SW480 (cell line): ENCODE results near the gene TAF1B.
A peak's percentile ranks its signal among the peaks of the same experiment; 100 is the strongest.

Source experiments
- DNase-seq: peaks from one replicate; pipeline ENCODE4 v3.0.0-alpha.2; 2016; ENCODE audit warnings: low spot score

The TAF1B gene

GRCh38 chr2:9808334-9809063 lies 34.8 kb upstream of the TAF1B start:
- DNase-seq: no peak

GRCh38 chr2:9809064-9809356 lies 34.3 kb upstream of the TAF1B start:
- DNase-seq: no peak

GRCh38 chr2:9809448-9810088 lies 33.7 kb upstream of the TAF1B start:
- DNase-seq: peak; percentile 27

GRCh38 chr2:9811216-9811615 lies 32.1 kb upstream of the TAF1B start:
- no peak for DNase-seq

- DNase-seq: no peak
These were observed 31.4 kb upstream of the TAF1B start for GRCh38 chr2:9811679-9812511.

GRCh38 chr2:9812945-9813311 lies 30.3 kb upstream of the TAF1B start:
- no peak for DNase-seq

GRCh38 chr2:9813312-9814128 lies 29.8 kb upstream of the TAF1B start:
- peak; percentile 56 for DNase-seq

- DNase-seq: no peak
These were observed 29.0 kb upstream of the TAF1B start for GRCh38 chr2:9814129-9814868.

GRCh38 chr2:9815076-9815475 lies 28.2 kb upstream of the TAF1B start:
- no peak for DNase-seq

- DNase-seq: no peak
These were observed 27.4 kb upstream of the TAF1B start for GRCh38 chr2:9815844-9816279.

- no peak for DNase-seq
These were observed 25.2 kb upstream of the TAF1B start for GRCh38 chr2:9818097-9818496.

GRCh38 chr2:9819551-9819950 lies 23.7 kb upstream of the TAF1B start:
- no peak for DNase-seq

- DNase-seq: peak; percentile 38
These were observed 23.0 kb upstream of the TAF1B start for GRCh38 chr2:9820020-9820973.

- no peak for DNase-seq
These were observed 21.3 kb upstream of the TAF1B start for GRCh38 chr2:9821805-9822445.

GRCh38 chr2:9824441-9824840 lies 18.8 kb upstream of the TAF1B start:
- no peak for DNase-seq

GRCh38 chr2:9824956-9825720 lies 18.1 kb upstream of the TAF1B start:
- DNase-seq: no peak

GRCh38 chr2:9826208-9826607 lies 17.1 kb upstream of the TAF1B start:
- no peak for DNase-seq

GRCh38 chr2:9830685-9831410 lies 12.4 kb upstream of the TAF1B start:
- no peak for DNase-seq
